Measurements from ENCODE around the gene RHOBTB1. TPM values are rescaled to one million over a fixed set of nuclear protein-coding genes. Genes with fewer than 3 reads are reported as not detected.

Gene RHOBTB1
- total and polyA plus RNA-seq, 2 experiments from 2014 or later: 4.6 to 13.2 TPM

- Histone ChIP-seq H3K9me2 (ENCODE audit: insufficient read depth) (peaks cover 5% of the 10 kb centered on the region; the same call in 1 of the 2 replicates), H3K4me3 (no peak overlapping the region), H3F3A (replicated peaks; ENCODE audit: low read depth) (no peaks in the 10 kb centered on the region), H3K36me3 (ENCODE audit: insufficient read depth) (no peaks in the 10 kb centered on the region), H3K4me2 (peak overlapping the region; percentile 7; the same call in 1 of the 2 replicates), H3K79me2 (replicated peaks; ENCODE audit: insufficient read depth) (no peaks in the 10 kb centered on the region), H4K20me1 (replicated peaks; ENCODE audit: insufficient read depth) (no peaks in the 10 kb centered on the region), H3K27ac (ENCODE audit: low read depth) (peak overlapping the region; percentile 34; the same call in 1 of the 2 replicates), H2AFZ (no peak overlapping the region), H3K4me1 (ENCODE audit: insufficient read depth) (peaks cover 29% of the 10 kb centered on the region), H3K27me3 (ENCODE audit: insufficient read depth) (no peaks in the 10 kb centered on the region)
- TF ChIP-seq EZH2 (IDR thresholded peaks at IDR 0.05; ENCODE audit: low read depth, unreplicated experiment): no peak
- TF ChIP-seq STAT1 (IDR thresholded peaks at IDR 0.05; ENCODE audit: unreplicated experiment): no peak
- no peak for TF ChIP-seq ZNF462 (CRISPR knock-in tag; IDR thresholded peaks at IDR 0.05)
- TF ChIP-seq NANOG (IDR thresholded peaks at IDR 0.05; ENCODE audit: borderline replicate concordance): no peak
- TF ChIP-seq REST (IDR thresholded peaks at IDR 0.05; ENCODE audit: unreplicated experiment): no peak
- TF ChIP-seq ZNF114 (CRISPR knock-in tag; IDR thresholded peaks at IDR 0.05): no peak
- TF ChIP-seq EZH2phosphoT487 (IDR thresholded peaks at IDR 0.05; ENCODE audit: unreplicated experiment): no peak
- TF ChIP-seq JUNB (IDR thresholded peaks at IDR 0.05; ENCODE audit: unreplicated experiment): no peak
- TF ChIP-seq ZNF331 (CRISPR knock-in tag; IDR thresholded peaks at IDR 0.05; ENCODE audit: low read depth): no peak
- TF ChIP-seq POLR2AphosphoS5 (IDR thresholded peaks at IDR 0.05; ENCODE audit: low read depth): no peak
- no peak for TF ChIP-seq ETS1 (IDR thresholded peaks at IDR 0.05)
- no peak for TF ChIP-seq CREB1 (CRISPR knock-in tag; IDR thresholded peaks at IDR 0.05; ENCODE audit: low read depth)
- DNase-seq (ENCODE audit: low spot score) (no peak), ATAC-seq (peak; percentile 66)
- Mint-ChIP-seq H3K27me3 (ENCODE audit: insufficient read depth, low read depth, poor library complexity) (peaks cover 6% of the 10 kb centered on the region), H3K36me3 (ENCODE audit: low read depth) (peaks cover 7% of the 10 kb centered on the region; the same call in 2 of the 3 replicates), H3K27ac (peak overlapping the region; percentile 79; the same call in 1 of the 2 replicates), H3K4me3 (no peak overlapping the region), H3K9me3 (no peaks in the 10 kb centered on the region), H3K4me1 (peaks cover 32% of the 10 kb centered on the region)
Observed at GRCh38 chr10:60869652-60870415, 74.2 kb downstream of the RHOBTB1 start.

All from GM23338 (cell line).